HEK293T (cell line): ENCODE measurements around the gene UBAC1.

Experiments used
- FOXA1 ChIP-seq: fragments of 450-650 bp; IDR thresholded peaks from 2 replicates; pipeline ENCODE4 v1.6.1; 2016; ENCODE audit warnings: mild to moderate bottlenecking
- FOXK2 ChIP-seq: fragments of 450-650 bp; IDR thresholded peaks from 2 replicates; pipeline ENCODE4 v1.6.1; 2016; ENCODE audit warnings: mild to moderate bottlenecking
- HDGF ChIP-seq: fragments of 450-650 bp; IDR thresholded peaks from 2 replicates; pipeline ENCODE4 v1.6.1; 2017; ENCODE audit warnings: antibody characterized with exemption, borderline replicate concordance
- L3MBTL2 ChIP-seq: fragments of 450-650 bp; conservative IDR thresholded peaks from 2 replicates; pipeline ENCODE4 v1.6.1; 2016; ENCODE audit warnings: mild to moderate bottlenecking
- NFRKB ChIP-seq: fragments of 450-650 bp; IDR thresholded peaks from 2 replicates; pipeline ENCODE4 v1.6.1; 2016; ENCODE audit warnings: mild to moderate bottlenecking, moderate library complexity
- SP1 ChIP-seq: fragments of 450-650 bp; IDR thresholded peaks from 2 replicates; pipeline ENCODE4 v1.6.1; 2017
- TARDBP ChIP-seq: fragments of 450-650 bp; IDR thresholded peaks from 2 replicates; pipeline ENCODE4 v1.6.1; 2016

GRCh38 chr9:135956802-135957174 is 4.4 kb downstream of the UBAC1 start:
- no peak for TF ChIP-seq HDGF
- TF ChIP-seq FOXA1, result no peak
- no peak for TF ChIP-seq SP1
- TF ChIP-seq NFRKB, result no peak
- no peak for TF ChIP-seq TARDBP
- TF ChIP-seq FOXK2, result no peak
- no peak for TF ChIP-seq L3MBTL2
